Measurements from ENCODE around the gene PYGM. TPM values are rescaled to one million over a fixed set of nuclear protein-coding genes. Genes with fewer than 3 reads are reported as not detected.
A peak's percentile ranks its signal among the peaks of the same experiment; 100 is the strongest.

Gene PYGM
- total RNA-seq, 4 donors from 2014 or later, result 881 to 2,858 (median 1,836) TPM

GRCh38 chr11:64754124-64754918 lies 5.5 kb downstream of the PYGM start:
- intact Hi-C loops (cut with DNase I; ENCODE audit: low total_unique reads), result no loop called here
- no peaks in the 10 kb centered on the region for H3K9me3 ChIP-seq

GRCh38 chr11:64753380-64754123 lies 6.2 kb downstream of the PYGM start:
- ATAC-seq (no peak), DNase-seq (peak in 1 of 2 donors; percentile 33)
- TF ChIP-seq, protein P1, sequence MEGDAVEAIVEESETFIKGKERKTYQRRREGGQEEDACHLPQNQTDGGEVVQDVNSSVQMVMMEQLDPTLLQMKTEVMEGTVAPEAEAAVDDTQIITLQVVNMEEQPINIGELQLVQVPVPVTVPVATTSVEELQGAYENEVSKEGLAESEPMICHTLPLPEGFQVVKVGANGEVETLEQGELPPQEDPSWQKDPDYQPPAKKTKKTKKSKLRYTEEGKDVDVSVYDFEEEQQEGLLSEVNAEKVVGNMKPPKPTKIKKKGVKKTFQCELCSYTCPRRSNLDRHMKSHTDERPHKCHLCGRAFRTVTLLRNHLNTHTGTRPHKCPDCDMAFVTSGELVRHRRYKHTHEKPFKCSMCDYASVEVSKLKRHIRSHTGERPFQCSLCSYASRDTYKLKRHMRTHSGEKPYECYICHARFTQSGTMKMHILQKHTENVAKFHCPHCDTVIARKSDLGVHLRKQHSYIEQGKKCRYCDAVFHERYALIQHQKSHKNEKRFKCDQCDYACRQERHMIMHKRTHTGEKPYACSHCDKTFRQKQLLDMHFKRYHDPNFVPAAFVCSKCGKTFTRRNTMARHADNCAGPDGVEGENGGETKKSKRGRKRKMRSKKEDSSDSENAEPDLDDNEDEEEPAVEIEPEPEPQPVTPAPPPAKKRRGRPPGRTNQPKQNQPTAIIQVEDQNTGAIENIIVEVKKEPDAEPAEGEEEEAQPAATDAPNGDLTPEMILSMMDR (IDR thresholded peaks at IDR 0.05 in 4 of 5, conservative IDR thresholded peaks at IDR 0.05 in 1 of 5), result no peak
- peaks cover 0 to 57% of the 10 kb centered on the region in 2 donors for H3K36me3 ChIP-seq
- peak overlapping the region; percentile 91 to 99 (median 94) for H3K27ac ChIP-seq
- H3K4me1 ChIP-seq, result peaks cover 40 to 59% of the 10 kb centered on the region in 2 donors
- intact Hi-C loops (cut with DNase I; ENCODE audit: low total_unique reads) (no loop called here), in situ Hi-C loops (cut with MboI; ENCODE audit: low sequenced_read_pairs in 4 of 4) (no loop called here)
- H3K4me3 ChIP-seq, result no peak overlapping the region
- no peaks in the 10 kb centered on the region for H3K27me3 ChIP-seq
- no peaks in the 10 kb centered on the region for H3K9me3 ChIP-seq

More at GRCh38 chr11:64754124-64754918, 5.5 kb downstream of the PYGM start:
- no peak for ATAC-seq
- peaks cover 0 to 57% of the 10 kb centered on the region in 2 donors for H3K36me3 ChIP-seq
- H3K27me3 ChIP-seq, result no peaks in the 10 kb centered on the region
- H3K4me1 ChIP-seq, result peaks cover 47 to 66% of the 10 kb centered on the region in 2 donors
- in situ Hi-C loops (cut with MboI; ENCODE audit: low sequenced_read_pairs in 4 of 4), result no loop called here
- H3K27ac ChIP-seq, result peak overlapping the region; percentile 91 to 99 (median 94)
- no peak overlapping the region for H3K4me3 ChIP-seq
- no peak for TF ChIP-seq POLR2A (IDR thresholded peaks at IDR 0.05)
- TF ChIP-seq, protein P1 (IDR thresholded peaks at IDR 0.05 in 4 of 5, conservative IDR thresholded peaks at IDR 0.05 in 1 of 5), result no peak
- DNase-seq, result peak in 1 of 2 donors; percentile 13

DNA sequence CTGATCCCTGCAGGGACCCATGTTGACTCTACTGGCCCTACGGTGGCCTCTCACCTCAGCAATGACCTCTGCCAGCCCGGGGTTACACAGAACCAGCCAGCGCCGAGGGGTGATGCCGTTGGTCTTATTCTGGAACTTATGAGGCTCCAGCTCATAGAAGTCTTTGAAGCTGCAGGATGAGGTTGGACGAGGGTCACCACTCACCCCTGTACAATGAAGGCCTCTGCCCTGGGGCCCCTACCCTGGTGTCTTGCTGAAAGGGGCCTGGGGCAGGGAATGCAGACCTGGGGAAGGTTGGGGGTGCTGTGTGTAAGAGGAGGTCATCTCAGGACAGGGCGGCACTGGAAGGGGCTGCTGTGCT lies 6.8 kb downstream of the PYGM start:
- TF ChIP-seq, protein P1 (IDR thresholded peaks at IDR 0.05 in 4 of 5, conservative IDR thresholded peaks at IDR 0.05 in 1 of 5), result no peak
- no peak for TF ChIP-seq POLR2A (IDR thresholded peaks at IDR 0.05)
- H3K27ac ChIP-seq, result peak overlapping the region in 3 of 4 donors; percentile 40 to 99 (median 91)
- H3K9me3 ChIP-seq, result no peaks in the 10 kb centered on the region
- in situ Hi-C loops (cut with MboI; ENCODE audit: low sequenced_read_pairs in 4 of 4) (no loop called here), intact Hi-C loops (cut with DNase I; ENCODE audit: low total_unique reads) (no loop called here)
- H3K4me1 ChIP-seq, result peaks cover 40 to 53% of the 10 kb centered on the region in 2 donors
- no peaks in the 10 kb centered on the region for H3K27me3 ChIP-seq
- H3K36me3 ChIP-seq, result peaks cover 0 to 57% of the 10 kb centered on the region in 2 donors
- no peak for ATAC-seq
- no peak for DNase-seq
- H3K4me3 ChIP-seq, result no peak overlapping the region

- in situ Hi-C loops (cut with MboI; ENCODE audit: low sequenced_read_pairs in 4 of 4), result no loop called here
- TF ChIP-seq POLR2A (IDR thresholded peaks at IDR 0.05), result no peak
- TF ChIP-seq, protein P1 (IDR thresholded peaks at IDR 0.05 in 4 of 5, conservative IDR thresholded peaks at IDR 0.05 in 1 of 5), result no peak
- ATAC-seq, result peak in 1 of 2 donors; percentile 13
Measured at GRCh38 chr11:64752175-64752970, 7.4 kb downstream of the PYGM start.

More at GRCh38 chr11:64752175-64752970, 7.4 kb downstream of the PYGM start:
- Histone ChIP-seq H3K4me1 (peaks cover 39 to 47% of the 10 kb centered on the region in 2 donors), H3K36me3 (peaks cover 0 to 57% of the 10 kb centered on the region in 2 donors), H3K9me3 (no peaks in the 10 kb centered on the region), H3K4me3 (no peak overlapping the region), H3K27ac (peak overlapping the region in 3 of 4 donors; percentile 23 to 99 (median 40)), H3K27me3 (no peaks in the 10 kb centered on the region)
- intact Hi-C loops (cut with DNase I; ENCODE audit: low total_unique reads), result no loop called here
- peak in 1 of 2 donors; percentile 40 for DNase-seq

All from gastrocnemius medialis (tissue), 4 donors.